ENCODE measurements around the gene ICAM1. TPM values are rescaled to one million over a fixed set of nuclear protein-coding genes. Genes with fewer than 3 reads are reported as not detected.

The ICAM1 gene
- total RNA-seq, 1 donor from 2014 or later = 3.3 TPM

- peak overlapping the region; percentile 22 for H3K4me3 Mint-ChIP-seq
- peak overlapping the region; percentile 70 for H3K27ac Mint-ChIP-seq
- peaks cover 57% of the 10 kb centered on the region for H3K27me3 Mint-ChIP-seq
- DNase-seq (ENCODE audit: extremely low spot score, unreplicated experiment) = no peak
- H3K4me1 Mint-ChIP-seq (ENCODE audit: unreplicated experiment) = peaks cover 4% of the 10 kb centered on the region
- peaks cover 8% of the 10 kb centered on the region for H3K36me3 Mint-ChIP-seq
- TF ChIP-seq CTCF (conservative IDR thresholded peaks at IDR 0.05) = no peak
- no peaks in the 10 kb centered on the region for H3K9me3 Mint-ChIP-seq
Observed at GRCh38 chr19:10283301-10284064, 12.6 kb downstream of the ICAM1 start.

GRCh38 chr19:10284065-10284959 lies 13.4 kb downstream of the ICAM1 start:
- no peak overlapping the region for H3K27ac Mint-ChIP-seq
- peaks cover 8% of the 10 kb centered on the region for H3K4me1 Mint-ChIP-seq (ENCODE audit: unreplicated experiment)
- TF ChIP-seq CTCF (conservative IDR thresholded peaks at IDR 0.05) = no peak
- no peaks in the 10 kb centered on the region for H3K9me3 Mint-ChIP-seq
- H3K27me3 Mint-ChIP-seq = peaks cover 61% of the 10 kb centered on the region
- H3K4me3 Mint-ChIP-seq = no peak overlapping the region
- DNase-seq (ENCODE audit: extremely low spot score, unreplicated experiment) = no peak
- peaks cover 8% of the 10 kb centered on the region for H3K36me3 Mint-ChIP-seq

- TF ChIP-seq CTCF (conservative IDR thresholded peaks at IDR 0.05) = no peak
- peaks cover 63% of the 10 kb centered on the region for H3K27me3 Mint-ChIP-seq
- H3K4me1 Mint-ChIP-seq (ENCODE audit: unreplicated experiment) = peaks cover 6% of the 10 kb centered on the region
- DNase-seq (ENCODE audit: extremely low spot score, unreplicated experiment) = no peak
- H3K27ac Mint-ChIP-seq = no peak overlapping the region
- no peak overlapping the region for H3K4me3 Mint-ChIP-seq
- no peaks in the 10 kb centered on the region for H3K9me3 Mint-ChIP-seq
- peaks cover 8% of the 10 kb centered on the region for H3K36me3 Mint-ChIP-seq
Observed at GRCh38 chr19:10284960-10285278, 14.0 kb downstream of the ICAM1 start.

GRCh38 chr19:10285393-10285792 lies 14.5 kb downstream of the ICAM1 start:
- H3K36me3 Mint-ChIP-seq = peaks cover 8% of the 10 kb centered on the region
- no peak for TF ChIP-seq CTCF (conservative IDR thresholded peaks at IDR 0.05)
- no peak for DNase-seq (ENCODE audit: extremely low spot score, unreplicated experiment)
- peak overlapping the region; percentile 43 for H3K27ac Mint-ChIP-seq
- H3K27me3 Mint-ChIP-seq = peaks cover 66% of the 10 kb centered on the region
- H3K4me3 Mint-ChIP-seq = no peak overlapping the region
- no peaks in the 10 kb centered on the region for H3K9me3 Mint-ChIP-seq
- peaks cover 8% of the 10 kb centered on the region for H3K4me1 Mint-ChIP-seq (ENCODE audit: unreplicated experiment)

- Mint-ChIP-seq H3K27me3 (peaks cover 83% of the 10 kb centered on the region), H3K4me1 (ENCODE audit: unreplicated experiment) (peaks cover 16% of the 10 kb centered on the region), H3K4me3 (peak within 1 kb of the TSS; percentile 51), H3K27ac (peak within 1 kb of the TSS; percentile 43), H3K9me3 (no peaks in the 10 kb centered on the region), H3K36me3 (peaks cover 8% of the 10 kb centered on the region)
- DNase-seq (ENCODE audit: extremely low spot score, unreplicated experiment) = no peak
- no peak for TF ChIP-seq CTCF (conservative IDR thresholded peaks at IDR 0.05)
Observed at GRCh38 chr19:10286803-10287737, 16.1 kb downstream of the ICAM1 start, which contains the start of gene ICAM4. ICAM4 (plus strand) TSS chr19:10286955; CDS start chr19:10287013, 58 bp downstream.

Measured in type B pancreatic cell (in vitro differentiated cells).